GM21447 (cell line): Measurements from ENCODE around the gene STPG1.
"Not testable (repeated sequence)": the region's sequence is repeated elsewhere in the genome, so short reads cannot be mapped to it uniquely, and the experiment has no call there.

ENCODE experiments used
- ATAC-seq: cut with Tn5 transposase; IDR thresholded peaks from one replicate; pipeline ENCODE4 v1.9.1; 2021; ENCODE audit not compliant: unreplicated experiment

The STPG1 gene, protein sequence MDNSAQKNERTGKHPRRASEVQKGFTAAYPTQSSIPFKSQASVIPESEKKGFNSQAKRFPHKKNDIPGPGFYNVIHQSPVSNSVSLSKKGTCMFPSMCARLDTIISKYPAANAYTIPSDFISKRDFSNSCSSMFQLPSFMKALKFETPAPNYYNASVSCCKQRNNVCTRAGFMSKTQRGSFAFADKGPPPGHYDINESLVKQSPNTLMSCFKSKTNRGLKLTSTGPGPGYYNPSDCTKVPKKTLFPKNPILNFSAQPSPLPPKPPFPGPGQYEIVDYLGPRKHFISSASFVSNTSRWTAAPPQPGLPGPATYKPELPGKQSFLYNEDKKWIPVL

GRCh38 chr1:24413350-24414163 is at the start of gene STPG1:
STPG1 (minus strand) TSS chr1:24413782; CDS start chr1:24401388, 12,394 bp downstream.
- ATAC-seq = no peak

GRCh38 chr1:24462128-24462527 is 48.5 kb upstream of the STPG1 start:
- ATAC-seq = not testable (repeated sequence)

- no peak for ATAC-seq
These were observed 46.1 kb upstream of the STPG1 start for GRCh38 chr1:24459551-24460266.

DNA sequence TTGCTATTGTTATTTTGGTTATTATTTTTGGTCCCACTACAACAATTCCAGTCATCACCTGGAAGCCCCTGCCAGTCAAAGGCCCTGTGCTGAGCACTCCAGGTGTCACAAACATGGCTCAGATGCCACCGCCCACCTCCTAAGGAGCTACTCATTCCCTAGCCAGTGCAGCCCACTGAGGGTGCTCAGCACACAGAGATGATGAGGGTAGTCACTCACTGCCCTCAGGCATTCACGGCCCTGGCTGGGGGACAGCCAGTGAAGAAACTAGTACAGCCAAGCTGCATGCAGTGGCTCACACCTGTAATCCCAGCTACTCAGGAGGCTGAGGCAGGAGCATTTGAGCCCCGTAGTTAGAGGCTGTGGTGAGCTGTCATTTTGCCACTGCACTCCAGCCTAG is 44.3 kb upstream of the STPG1 start:
- ATAC-seq = no peak

- no peak for ATAC-seq
These were observed 41.7 kb upstream of the STPG1 start for GRCh38 chr1:24455272-24455671.

- ATAC-seq = no peak
These were observed 41.1 kb upstream of the STPG1 start for GRCh38 chr1:24454673-24455072.

DNA sequence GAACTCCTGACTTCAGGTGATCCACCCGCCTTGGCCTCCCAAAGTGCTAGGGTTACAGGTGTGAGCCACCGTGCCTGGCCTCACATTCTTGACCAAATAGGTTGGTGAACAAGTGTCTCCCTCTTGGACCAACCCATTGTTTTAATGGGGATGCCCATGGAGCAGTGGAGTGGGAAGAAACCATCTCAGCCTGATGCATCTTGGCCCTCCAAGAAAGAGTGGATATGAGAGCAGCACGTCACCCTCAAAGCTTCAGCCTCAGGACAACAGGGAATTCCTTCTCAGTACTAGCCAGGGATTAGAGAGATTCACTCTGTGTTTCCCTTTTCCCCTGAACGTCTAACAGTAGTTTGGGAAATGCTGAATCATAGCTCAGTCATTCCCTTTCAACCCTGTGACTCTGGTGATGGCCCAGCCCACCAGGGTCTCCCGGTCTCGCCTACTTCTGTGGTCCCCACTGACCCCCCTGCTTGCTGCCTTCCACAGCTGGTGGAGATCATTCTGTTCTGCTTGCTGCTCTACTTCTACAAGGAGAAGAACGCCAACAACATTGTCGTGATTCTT is 39.4 kb upstream of the STPG1 start:
- no peak for ATAC-seq

- no peak for ATAC-seq
These were observed 38.2 kb upstream of the STPG1 start for GRCh38 chr1:24451746-24452145.

- no peak for ATAC-seq
These were observed 37.3 kb upstream of the STPG1 start for GRCh38 chr1:24450857-24451397.

DNA sequence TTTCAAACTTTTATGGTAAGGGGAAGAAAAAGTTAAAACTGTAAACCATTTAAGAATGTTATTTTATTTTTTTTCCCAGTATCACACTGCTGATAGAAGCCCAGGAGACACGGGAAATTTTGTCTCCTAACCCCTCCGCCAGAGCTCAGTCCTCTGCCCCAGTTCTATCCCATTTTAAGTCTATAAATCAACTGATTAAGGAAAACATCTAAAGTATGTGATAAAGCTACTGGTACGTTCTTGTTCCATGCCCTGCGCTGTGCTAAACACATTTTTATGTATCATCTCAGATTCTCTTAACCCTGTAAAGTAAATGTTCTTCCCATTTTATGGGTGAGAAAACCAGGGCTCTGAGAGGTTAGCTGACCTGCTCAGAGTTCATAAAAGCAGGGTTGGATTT is 36.7 kb upstream of the STPG1 start:
- ATAC-seq = no peak

- not testable (repeated sequence) for ATAC-seq
These were observed 32.9 kb upstream of the STPG1 start for GRCh38 chr1:24446446-24446845.

- no peak for ATAC-seq
These were observed 29.7 kb upstream of the STPG1 start for GRCh38 chr1:24443241-24443656.

DNA sequence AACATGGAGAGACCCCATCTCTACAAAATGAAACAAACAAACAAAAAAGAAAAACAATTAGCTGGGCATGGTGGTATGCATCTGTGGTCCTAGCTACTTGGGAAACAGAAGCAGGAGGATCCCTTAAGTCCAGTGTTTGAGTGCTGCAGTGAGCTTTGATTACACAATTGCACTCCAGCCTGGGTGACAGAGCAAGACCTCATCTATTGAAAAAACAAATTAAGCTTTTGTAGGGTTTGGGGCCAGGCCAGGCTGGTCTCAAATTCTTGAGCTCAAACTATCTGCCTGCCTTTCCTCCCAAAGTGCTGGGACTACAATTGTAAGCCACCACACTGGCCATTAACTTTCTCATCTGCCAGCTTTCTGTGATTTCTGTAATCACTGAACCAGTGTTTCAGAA is 29.2 kb upstream of the STPG1 start:
- ATAC-seq = no peak

DNA sequence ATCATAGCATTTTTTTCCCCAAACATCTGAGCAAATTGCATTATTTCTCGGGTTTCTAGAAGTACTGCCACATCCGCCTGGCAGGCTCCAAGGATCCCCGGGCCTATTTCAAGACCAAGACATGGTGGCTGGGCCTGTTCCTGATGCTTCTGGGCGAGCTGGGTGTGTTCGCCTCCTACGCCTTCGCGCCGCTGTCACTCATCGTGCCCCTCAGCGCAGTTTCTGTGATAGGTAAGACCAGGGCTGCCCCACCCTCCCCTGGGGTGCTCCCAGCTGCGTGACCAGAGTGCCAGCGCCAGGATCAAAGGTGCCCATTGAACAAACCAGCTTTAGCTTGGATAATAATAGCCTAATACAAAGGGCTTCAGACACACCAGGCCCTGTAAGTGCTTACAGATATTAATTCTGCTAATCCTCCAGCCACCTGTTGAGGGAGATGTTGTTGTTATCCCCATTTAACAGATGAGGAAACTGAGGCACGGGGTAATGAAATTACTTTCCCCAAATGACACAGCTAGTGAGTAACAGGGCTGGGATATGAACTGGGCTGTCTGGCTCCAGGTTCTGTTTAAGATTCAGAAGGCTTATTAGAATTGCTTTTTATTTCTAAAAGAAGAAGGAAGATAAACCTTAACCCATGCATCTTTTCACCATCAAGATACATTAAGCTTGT is 28.6 kb upstream of the STPG1 start:
- ATAC-seq = no peak

GRCh38 chr1:24441480-24441879 is 27.9 kb upstream of the STPG1 start:
- no peak for ATAC-seq

DNA sequence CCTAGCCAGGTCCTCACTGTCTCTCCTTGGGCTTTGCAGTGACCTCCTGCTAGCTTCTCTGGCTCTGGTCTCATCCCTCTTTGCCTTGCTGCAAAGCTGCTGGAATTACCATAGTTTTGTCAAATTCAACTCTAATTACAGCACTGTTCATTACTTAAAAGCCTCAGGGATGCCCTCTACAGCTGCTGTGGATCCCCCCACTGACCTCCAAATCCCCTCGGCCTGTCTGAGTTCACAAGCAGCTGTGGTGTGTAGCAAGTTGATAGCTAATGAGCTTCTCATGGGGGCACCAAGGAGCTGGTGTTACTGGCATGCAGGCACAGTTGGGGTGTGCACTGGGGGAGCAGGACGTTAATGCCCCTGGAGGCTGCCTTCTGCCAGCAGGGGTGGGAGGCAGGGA is 26.9 kb upstream of the STPG1 start:
- no peak for ATAC-seq

DNA sequence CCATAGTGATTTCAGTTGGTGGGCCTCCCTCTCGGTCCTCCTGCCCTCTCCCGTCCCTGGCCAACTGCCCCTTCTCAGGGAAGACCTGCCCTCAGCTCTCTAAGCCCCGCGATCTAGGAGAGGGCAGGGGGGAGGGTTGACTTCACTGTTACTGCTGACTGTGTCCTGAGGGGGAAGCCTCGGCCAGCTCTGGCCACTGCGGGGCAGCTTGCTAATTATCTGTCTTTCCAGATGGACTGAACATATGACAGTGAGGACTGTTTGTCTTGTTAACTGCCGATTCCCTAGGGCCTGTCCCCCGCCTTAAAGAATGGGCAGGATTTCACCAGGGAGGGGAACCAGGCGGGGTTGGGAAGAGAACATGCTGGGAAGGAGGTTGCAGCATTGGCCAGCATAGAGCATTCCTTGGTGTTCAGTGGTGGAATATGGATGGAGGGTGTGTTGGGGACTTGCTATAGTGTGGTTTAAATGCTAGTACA is 24.9 kb upstream of the STPG1 start:
- ATAC-seq = no peak

DNA sequence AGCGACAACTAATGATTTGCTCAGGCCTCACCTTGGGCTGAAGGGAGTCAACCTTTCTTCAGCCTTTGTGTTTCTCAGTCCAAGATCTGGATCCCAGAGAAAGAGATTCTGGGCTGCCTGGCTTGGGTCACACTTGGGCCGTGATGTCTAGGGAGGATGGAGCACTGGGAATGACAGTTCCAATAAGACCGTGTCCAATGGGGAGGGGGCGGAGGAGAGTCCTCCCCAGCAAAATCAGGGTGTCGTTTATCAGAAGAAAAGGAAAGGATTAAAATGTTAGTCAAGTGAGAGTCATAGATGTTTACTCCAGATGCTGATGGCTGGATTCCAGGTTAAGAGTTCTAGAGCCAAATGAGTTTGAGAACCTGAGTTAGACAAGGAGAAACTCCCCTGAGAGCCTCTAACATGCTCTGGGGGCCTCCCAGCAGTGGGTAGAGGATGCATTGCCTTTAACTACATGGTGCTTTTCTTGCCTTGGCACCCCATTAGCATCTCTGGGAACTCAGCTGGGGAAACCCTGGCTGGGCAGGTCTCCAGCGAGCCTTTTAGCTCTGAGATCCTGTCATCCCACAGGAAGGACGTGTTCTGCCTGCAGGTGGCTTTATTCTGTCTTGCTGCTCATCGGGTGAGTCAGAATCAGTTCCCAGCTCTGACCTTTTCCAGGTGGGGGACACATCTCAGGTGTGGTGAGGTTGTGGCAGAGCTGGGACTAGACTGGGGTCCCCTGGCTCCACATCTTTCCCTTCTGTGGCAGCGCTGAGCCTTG is 24.2 kb upstream of the STPG1 start:
- no peak for ATAC-seq

- no peak for ATAC-seq
These were observed 22.3 kb upstream of the STPG1 start for GRCh38 chr1:24435782-24436365.
